OCI-LY3 (cell line): Measurements from ENCODE around the gene TMEFF1.

Experiments used
- H2AFZ ChIP-seq: fragments of 200-600, 300-600 bp; shearing (Covaris generic); 2 replicates; pipeline ENCODE4 v1.6.0; 2014; ENCODE audit warnings: antibody characterized with exemption, low read depth, low read length
- H3K27ac ChIP-seq: fragments of 200-600, 300-600 bp; sonication (generic); 2 replicates; pipeline ENCODE4 v1.5.1; 2014; ENCODE audit warnings: mild to moderate bottlenecking, low read length, moderate library complexity, mixed read lengths
- H3K27me3 ChIP-seq: fragments of 200-600, 300-600 bp; sonication (generic); 2 replicates; pipeline ENCODE4 v1.6.1; 2014; ENCODE audit warnings: low read depth, low read length, mixed read lengths
- H3K36me3 ChIP-seq: fragments of 200-600, 300-600 bp; sonication (generic); replicated peaks from 2 replicates; pipeline ENCODE3; 2014; ENCODE audit warnings: low read depth, low read length, mixed read lengths
- H3K4me1 ChIP-seq: fragments of 300-600, 200-600 bp; sonication (generic); 2 replicates; pipeline ENCODE4 v1.6.1; 2014; ENCODE audit warnings: low read length, mixed read lengths
- H3K4me2 ChIP-seq: fragments of 200-600, 300-600 bp; sonication (generic); 2 replicates; pipeline ENCODE4 v1.6.1; 2014; ENCODE audit warnings: low read length, mixed read lengths
- H3K4me3 ChIP-seq: fragments of 300-600, 200-600 bp; sonication (generic); 2 replicates; pipeline ENCODE4 v1.5.1; 2014; ENCODE audit warnings: antibody characterized with exemption, mild to moderate bottlenecking, low read length, moderate library complexity
- H3K79me2 ChIP-seq: fragments of 300-600, 200-600 bp; shearing (Covaris generic); 2 replicates; pipeline ENCODE4 v1.6.1; 2014; ENCODE audit warnings: mild to moderate bottlenecking, low read length, mixed read lengths
- H3K9ac ChIP-seq: fragments of 300-600, 200-600 bp; shearing (Covaris generic); 2 replicates; pipeline ENCODE4 v1.6.0; 2014; ENCODE audit warnings: mild to moderate bottlenecking, low read length, moderate library complexity
- H3K9me3 ChIP-seq: fragments of 200-600, 300-600 bp; shearing (Covaris generic); 2 replicates; pipeline ENCODE4 v1.6.1; 2014; ENCODE audit warnings: low read length, mixed read lengths; ENCODE audit not compliant: insufficient read depth
- H4K20me1 ChIP-seq: fragments of 200-600, 300-600 bp; sonication (generic); 2 replicates; pipeline ENCODE4 v1.6.1; 2016; ENCODE audit warnings: low read length, mixed read lengths; ENCODE audit not compliant: insufficient read depth
- EZH2phosphoT487 ChIP-seq: fragments of 200-600 bp; shearing (Covaris generic); IDR thresholded peaks from 2 replicates; pipeline ENCODE4 v1.6.1; 2018; ENCODE audit warnings: antibody characterized with exemption, mixed run types, low read depth
- TF ChIP-seq, protein P1 (sequence below): fragments of 200-600, 300-600 bp; sonication (generic); IDR thresholded peaks from 2 replicates; pipeline ENCODE4 v1.5.1; 2014; ENCODE audit warnings: antibody characterized with exemption, low read length, low read depth

The TMEFF1 gene

GRCh38 chr9:100472268-100472667 is 681 bp upstream of the TMEFF1 start:
- Histone ChIP-seq H3K27ac (no peak overlapping the region), H2AFZ (peak overlapping the region; percentile 78), H3K4me2 (peak overlapping the region; percentile 81), H3K4me3 (peak overlapping the region; percentile 91), H3K4me1 (peaks cover 10% of the 10 kb centered on the region; the same call in 1 of the 2 replicates), H3K79me2 (no peaks in the 10 kb centered on the region), H3K9ac (no peak overlapping the region), H3K9me3 (no peaks in the 10 kb centered on the region), H4K20me1 (no peaks in the 10 kb centered on the region), H3K36me3 (no peaks in the 10 kb centered on the region), H3K27me3 (no peaks in the 10 kb centered on the region)
- TF ChIP-seq EZH2phosphoT487 = no peak
- TF ChIP-seq, protein P1, sequence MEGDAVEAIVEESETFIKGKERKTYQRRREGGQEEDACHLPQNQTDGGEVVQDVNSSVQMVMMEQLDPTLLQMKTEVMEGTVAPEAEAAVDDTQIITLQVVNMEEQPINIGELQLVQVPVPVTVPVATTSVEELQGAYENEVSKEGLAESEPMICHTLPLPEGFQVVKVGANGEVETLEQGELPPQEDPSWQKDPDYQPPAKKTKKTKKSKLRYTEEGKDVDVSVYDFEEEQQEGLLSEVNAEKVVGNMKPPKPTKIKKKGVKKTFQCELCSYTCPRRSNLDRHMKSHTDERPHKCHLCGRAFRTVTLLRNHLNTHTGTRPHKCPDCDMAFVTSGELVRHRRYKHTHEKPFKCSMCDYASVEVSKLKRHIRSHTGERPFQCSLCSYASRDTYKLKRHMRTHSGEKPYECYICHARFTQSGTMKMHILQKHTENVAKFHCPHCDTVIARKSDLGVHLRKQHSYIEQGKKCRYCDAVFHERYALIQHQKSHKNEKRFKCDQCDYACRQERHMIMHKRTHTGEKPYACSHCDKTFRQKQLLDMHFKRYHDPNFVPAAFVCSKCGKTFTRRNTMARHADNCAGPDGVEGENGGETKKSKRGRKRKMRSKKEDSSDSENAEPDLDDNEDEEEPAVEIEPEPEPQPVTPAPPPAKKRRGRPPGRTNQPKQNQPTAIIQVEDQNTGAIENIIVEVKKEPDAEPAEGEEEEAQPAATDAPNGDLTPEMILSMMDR = no peak

- Histone ChIP-seq H3K9me3 (no peaks in the 10 kb centered on the region), H3K4me2 (peak overlapping the region; percentile 77), H3K9ac (peak overlapping the region; percentile 59), H3K79me2 (no peaks in the 10 kb centered on the region), H2AFZ (peak overlapping the region; percentile 59), H3K36me3 (no peaks in the 10 kb centered on the region), H3K4me1 (peaks cover 10% of the 10 kb centered on the region; the same call in 1 of the 2 replicates), H3K27ac (no peak overlapping the region), H3K4me3 (peak overlapping the region; percentile 91), H4K20me1 (no peaks in the 10 kb centered on the region), H3K27me3 (no peaks in the 10 kb centered on the region)
- TF ChIP-seq EZH2phosphoT487 = no peak
- TF ChIP-seq, protein P1 = no peak
Measured at GRCh38 chr9:100473276-100474081, 530 bp downstream of the TMEFF1 start.

GRCh38 chr9:100474082-100474923 is 1.4 kb downstream of the TMEFF1 start:
- peak overlapping the region; percentile 91 for H3K4me3 ChIP-seq
- no peaks in the 10 kb centered on the region for H3K27me3 ChIP-seq
- no peaks in the 10 kb centered on the region for H3K9me3 ChIP-seq
- TF ChIP-seq, protein P1 = no peak
- no peak for TF ChIP-seq EZH2phosphoT487
- H3K9ac ChIP-seq = peak overlapping the region; percentile 59
- peaks cover 10% of the 10 kb centered on the region; the same call in 1 of the 2 replicates for H3K4me1 ChIP-seq
- H4K20me1 ChIP-seq = no peaks in the 10 kb centered on the region
- no peaks in the 10 kb centered on the region for H3K79me2 ChIP-seq
- H3K27ac ChIP-seq = no peak overlapping the region
- peak overlapping the region; percentile 77 for H3K4me2 ChIP-seq
- H3K36me3 ChIP-seq = no peaks in the 10 kb centered on the region
- H2AFZ ChIP-seq = peak overlapping the region; percentile 59

GRCh38 chr9:100474924-100475276 is 2.0 kb downstream of the TMEFF1 start:
- H3K9ac ChIP-seq = no peak overlapping the region
- no peaks in the 10 kb centered on the region; the same call in 1 of the 2 replicates for H3K9me3 ChIP-seq
- no peak overlapping the region for H3K4me2 ChIP-seq
- no peak overlapping the region for H3K27ac ChIP-seq
- H3K4me3 ChIP-seq = no peak overlapping the region
- no peaks in the 10 kb centered on the region for H3K27me3 ChIP-seq
- no peaks in the 10 kb centered on the region for H3K36me3 ChIP-seq
- TF ChIP-seq, protein P1 = no peak
- no peak for TF ChIP-seq EZH2phosphoT487
- no peak overlapping the region for H2AFZ ChIP-seq
- H4K20me1 ChIP-seq = no peaks in the 10 kb centered on the region
- H3K79me2 ChIP-seq = no peaks in the 10 kb centered on the region
- peaks cover 10% of the 10 kb centered on the region; the same call in 1 of the 2 replicates for H3K4me1 ChIP-seq
